Mucosa of descending colon (tissue), 3 donors: ENCODE results near the gene CFAP69. TPM values are rescaled to one million over a fixed set of nuclear protein-coding genes. Genes with fewer than 3 reads are reported as not detected.
"Not testable (repeated sequence)": the region's sequence is repeated elsewhere in the genome, so short reads cannot be mapped to it uniquely, and the experiment has no call there.

Experiments used
- ATAC-seq: fragments of 200-7000 bp; cut with Tn5 transposase; one replicate; pipeline ENCODE4 v1.9.1; 2020; ENCODE audit warnings: mild to moderate bottlenecking, moderate library complexity
- DNase-seq, 3 donors: peaks; one replicate each; pipeline ENCODE4 v3.0.0-alpha.2; 2020
- H3K36me3 ChIP-seq: fragments of 200-600 bp; one replicate; pipeline ENCODE4 v1.8.0; 2021; ENCODE audit warnings: low read depth, mild to moderate bottlenecking
- H3K4me1 ChIP-seq: fragments of 200-600 bp; one replicate; pipeline ENCODE4 v1.8.0; 2021; ENCODE audit warnings: low read depth, mild to moderate bottlenecking
- H3K4me3 ChIP-seq: fragments of 200-600 bp; one replicate; pipeline ENCODE4 v1.8.0; 2021; ENCODE audit warnings: mild to moderate bottlenecking
- H3K9me3 ChIP-seq: fragments of 200-600 bp; one replicate; pipeline ENCODE4 v1.8.0; 2021; ENCODE audit warnings: mild to moderate bottlenecking
- CTCF ChIP-seq: fragments of 200-600 bp; IDR thresholded peaks from one replicate; pipeline ENCODE4 v1.8.0; 2022; ENCODE audit warnings: antibody characterized with exemption, mild to moderate bottlenecking
- intact Hi-C, 2 donors: fragments of 100-400 bp; cut with DNase I in 1 of 2; cut with micrococcal nuclease in 1 of 2; formaldehyde crosslinking; loops; one replicate each; pipeline versions ENCODE4 v1.11.0 to v1.11.1; 2022; cut with DNase I, micrococcal nuclease
- total RNA-seq, 3 donors: library from RNA; stranded (reverse); fragmentation: NEBNext Ultra II Directional in 2 of 3; extraction: Animal tissue kit (Norgen Biotek cat#: 25700) in 2 of 3; gene quantifications; one replicate each; pipeline versions ENCODE4 v1.2.1 to v1.2.4, GENCODE V29; 2021 to 2023
- donor health status: DM: no; HTN: no; CAD: no; lungs with moderate emphysema.
- donor health status: DM: no; HTN: no; CAD: no.
- donor health status: DM: no; HTN: yes; CAD: no.

The CFAP69 gene
- total RNA-seq, 3 donors from 2014 or later: 4.2 to 7.2 (median 4.5) TPM

- ATAC-seq (no peak), DNase-seq (no peak)
- Histone ChIP-seq H3K36me3 (no peaks in the 10 kb centered on the region), H3K9me3 (no peaks in the 10 kb centered on the region), H3K4me1 (peaks cover 7% of the 10 kb centered on the region), H3K4me3 (no peak overlapping the region)
- TF ChIP-seq CTCF: no peak
- intact Hi-C loops: no loop called here
Measured at GRCh38 chr7:90322837-90323236, 77.9 kb downstream of the CFAP69 start.

- Histone ChIP-seq H3K36me3 (no peaks in the 10 kb centered on the region), H3K4me3 (no peak overlapping the region), H3K9me3 (no peaks in the 10 kb centered on the region), H3K4me1 (no peaks in the 10 kb centered on the region)
- TF ChIP-seq CTCF: no peak
- DNase-seq (no peak), ATAC-seq (no peak)
- intact Hi-C loops: no loop called here
Measured at GRCh38 chr7:90326500-90326899, 81.5 kb downstream of the CFAP69 start.

- intact Hi-C loops: no loop called here
- ATAC-seq (no peak), DNase-seq (no peak)
- no peaks in the 10 kb centered on the region for H3K9me3 ChIP-seq
- no peak for TF ChIP-seq CTCF
- no peaks in the 10 kb centered on the region for H3K4me1 ChIP-seq
- no peak overlapping the region for H3K4me3 ChIP-seq
- H3K36me3 ChIP-seq: no peaks in the 10 kb centered on the region
Measured at GRCh38 chr7:90334193-90334843, 89.3 kb downstream of the CFAP69 start.

GRCh38 chr7:90334926-90335325 is 90.0 kb downstream of the CFAP69 start:
- H3K4me1 ChIP-seq, intact Hi-C loops, H3K36me3 ChIP-seq, H3K4me3 ChIP-seq, H3K9me3 ChIP-seq, ATAC-seq, DNase-seq: not testable (repeated sequence)

- DNase-seq (no peak), ATAC-seq (no peak)
- H3K4me1 ChIP-seq: no peaks in the 10 kb centered on the region
- H3K4me3 ChIP-seq: no peak overlapping the region
- intact Hi-C loops: no loop called here
- no peaks in the 10 kb centered on the region for H3K9me3 ChIP-seq
- TF ChIP-seq CTCF: no peak
- H3K36me3 ChIP-seq: no peaks in the 10 kb centered on the region
Measured at GRCh38 chr7:90337106-90337505, 92.1 kb downstream of the CFAP69 start.

- H3K4me1 ChIP-seq: peaks cover 9% of the 10 kb centered on the region
- intact Hi-C loops: no loop called here
- no peak for ATAC-seq
- H3K36me3 ChIP-seq: no peaks in the 10 kb centered on the region
- H3K9me3 ChIP-seq: no peaks in the 10 kb centered on the region
- H3K4me3 ChIP-seq: no peak overlapping the region
- no peak for TF ChIP-seq CTCF
- DNase-seq: no peak
Measured at GRCh38 chr7:90345016-90345415, 100.0 kb downstream of the CFAP69 start.
